PFSK-1 (cell line): ENCODE data around the gene ZNF783.

Experiments
- FOXP2 ChIP-seq: optimal IDR thresholded peaks from 2 replicates; pipeline ENCODE3; 2011; ENCODE audit warnings: borderline replicate concordance, control low read depth, inconsistent platforms; ENCODE audit not compliant: insufficient read depth; ENCODE audit errors: extremely low read length, extremely low read depth
- POLR2AphosphoS5 ChIP-seq: IDR thresholded peaks from 2 replicates; pipeline ENCODE4 v1.6.1; 2012; ENCODE audit warnings: low read depth, mild to moderate bottlenecking, control low read depth, low read length, moderate library complexity
- REST ChIP-seq, 2 experiments: IDR thresholded peaks; 2 replicates each; pipeline versions ENCODE4 v1.6.1 to v1.8.0; 2011 to 2012; ENCODE audit warnings: low read depth in 2 of 2, low read length in 2 of 2, control low read depth in 1 of 2, inconsistent platforms in 1 of 2, mild to moderate bottlenecking in 1 of 2, moderate library complexity in 1 of 2; ENCODE audit not compliant: insufficient read depth in 1 of 2
- SIN3A ChIP-seq: IDR thresholded peaks from 2 replicates; pipeline ENCODE4 v1.6.1; 2012; ENCODE audit warnings: mild to moderate bottlenecking, low read length, moderate library complexity, borderline replicate concordance; ENCODE audit not compliant: insufficient read depth
- TAF1 ChIP-seq: IDR thresholded peaks from 2 replicates; pipeline ENCODE4 v1.6.1; 2012; ENCODE audit warnings: low read length, control low read depth, borderline replicate concordance; ENCODE audit not compliant: insufficient read depth

Gene ZNF783

GRCh38 chr7:149292462-149292823 lies 30.4 kb downstream of the ZNF783 start:
- no peak for TF ChIP-seq SIN3A

- TF ChIP-seq POLR2AphosphoS5: no peak
- no peak for TF ChIP-seq TAF1
- TF ChIP-seq REST (IDR thresholded peaks at IDR 0.05; ENCODE audit: insufficient read depth in 1 of 2, low read depth in 2 of 2, low read length in 2 of 2): no peak
- no peak for TF ChIP-seq FOXP2
- TF ChIP-seq SIN3A: no peak
Observed at GRCh38 chr7:149293338-149293737, 31.3 kb downstream of the ZNF783 start.

GRCh38 chr7:149293946-149294633 lies 32.1 kb downstream of the ZNF783 start:
- TF ChIP-seq TAF1: no peak
- TF ChIP-seq POLR2AphosphoS5: no peak
- TF ChIP-seq REST (IDR thresholded peaks at IDR 0.05; ENCODE audit: insufficient read depth in 1 of 2, low read depth in 2 of 2, low read length in 2 of 2): no peak
- no peak for TF ChIP-seq SIN3A
- TF ChIP-seq FOXP2: no peak

GRCh38 chr7:149294634-149295480 lies 32.9 kb downstream of the ZNF783 start:
- TF ChIP-seq SIN3A (no peak), TAF1 (no peak), REST (IDR thresholded peaks at IDR 0.05; ENCODE audit: insufficient read depth in 1 of 2, low read depth in 2 of 2, low read length in 2 of 2) (no peak), FOXP2 (no peak), POLR2AphosphoS5 (no peak)

- TF ChIP-seq POLR2AphosphoS5: no peak
- TF ChIP-seq REST (IDR thresholded peaks at IDR 0.05; ENCODE audit: insufficient read depth in 1 of 2, low read depth in 2 of 2, low read length in 2 of 2): no peak
- TF ChIP-seq SIN3A: no peak
Observed at GRCh38 chr7:149295481-149295850, 33.5 kb downstream of the ZNF783 start.
